Ovary (tissue), 9 donors: ENCODE measurements around the gene CDSN. TPM values are rescaled to one million over a fixed set of nuclear protein-coding genes. Genes with fewer than 3 reads are reported as not detected.
A peak's percentile ranks its signal among the peaks of the same experiment; 100 is the strongest.
"Not testable (repeated sequence)": the region's sequence is repeated elsewhere in the genome, so short reads cannot be mapped to it uniquely, and the experiment has no call there.

Source experiments
- DNase-seq, 5 donors: peaks; one replicate each; pipeline ENCODE4 v3.0.0-alpha.2; 2019 to 2020
- H3K27ac ChIP-seq, 2 donors: fragments of 200-600 bp; one replicate each; pipeline versions ENCODE4 v1.5.1 to v1.8.0; 2019 to 2022
- H3K27me3 ChIP-seq: fragments of 200-600 bp; one replicate; pipeline ENCODE4 v1.8.0; 2022
- H3K36me3 ChIP-seq: fragments of 200-600 bp; sonication (generic); one replicate; pipeline ENCODE4 v1.5.1; 2019
- H3K4me1 ChIP-seq: one replicate; pipeline ENCODE4 v1.8.1; 2013; ENCODE audit warnings: mild to moderate bottlenecking, moderate library complexity; ENCODE audit not compliant: insufficient read depth
- H3K4me3 ChIP-seq: fragments of 200-600 bp; sonication (generic); one replicate; pipeline ENCODE4 v1.5.1; 2017
- H3K9me3 ChIP-seq, 2 donors: fragments of 200-600 bp in 1 of 2; sonication (generic) in 1 of 2; one replicate each; pipeline versions ENCODE4 v1.5.1 to v1.8.1; 2013 to 2019; ENCODE audit warnings: mild to moderate bottlenecking in 1 of 2, moderate library complexity in 1 of 2
- CTCF ChIP-seq, 3 donors: fragments of 450-650 bp in 2 of 3; fragments of 200-600 bp in 1 of 3; IDR thresholded peaks; one replicate each; pipeline versions ENCODE4 v1.5.1 to v1.8.0; 2016 to 2022; ENCODE audit warnings: antibody characterized with exemption in 3 of 3, mild to moderate bottlenecking in 1 of 3
- EP300 ChIP-seq: sonication (generic); formaldehyde crosslinking; IDR thresholded peaks from one replicate; pipeline ENCODE4 v1.6.1; 2017; ENCODE audit warnings: antibody characterized with exemption
- POLR2A ChIP-seq: fragments of 450-650 bp; IDR thresholded peaks from one replicate; pipeline ENCODE4 v1.6.1; 2017; ENCODE audit warnings: antibody characterized with exemption, mild to moderate bottlenecking, moderate library complexity
- WGBS, 3 donors: extraction: QIAGEN DNeasy Blood & Tissue Kit in 1 of 3; methylation state at CpG; one replicate each; pipeline versions ENCODE4 v1.1.5 to v1.1.7; 2013 to 2017; 5-methylcytosine and 5-hydroxymethylcytosine counted together
- intact Hi-C, 4 donors: fragments of 100-400 bp; cut with DNase I; formaldehyde crosslinking; loops; one replicate each; pipeline versions ENCODE4 v1.11.0 to v1.15.1; 2022 to 2023
- polyA plus RNA-seq, 2 donors: library from polyadenylated mRNA; stranded (reverse); fragments of 200-250 nt in 1 of 2; fragments of 350-450 nt in 1 of 2; fragmentation: Illumina TruSeq in 1 of 2; extraction: RNeasy Lipid Tissue Mini Kit (QIAGEN cat#74804) in 1 of 2; gene quantifications; one replicate each; pipeline ENCODE4 v1.2.3, GENCODE V29; 2013 to 2014
- total RNA-seq, 7 donors: library from RNA; depleted of rRNA in 2 of 7; stranded (reverse); fragments of >200 nt in 2 of 7; fragmentation: NEBNext Ultra II Directional in 3 of 7; extraction: Animal tissue kit (Norgen Biotek cat#: 25700) in 3 of 7; gene quantifications; one replicate each; pipeline versions ENCODE4 v1.1.0 to v1.2.4, GENCODE V29; 2016 to 2023
- donor health status: DM: no; HTN: no; CAD: no; lungs with moderate emphysema.
- donor health status: DM: no; HTN: no; CAD: no.
- donor health status: Bipolar disorder and iron deficiency.
- donor health status: DM: yes; HTN: yes; CAD: no.
- donor health status: DM: no; HTN: no; CAD: no.
- donor health status: DM: yes; HTN: yes; CAD: no.

Gene CDSN
- total and polyA plus RNA-seq, 9 donors, result 0.05 to 0.34 TPM; not detected in 7

GRCh38 chr6:31075528-31075927 is 44.7 kb downstream of the CDSN start:
- no peak for DNase-seq
- H3K9me3 ChIP-seq, result no peaks in the 10 kb centered on the region
- intact Hi-C loops, result loop anchor here in 2 of 4 donors (10.0 kb wide), 3 partner anchors 251 to 401 kb away; partner anchors contain the start of genes DHX16 (in 1 of the 2), FLOT1 (in 1 of the 2) and IER3 (in 1 of the 2)
- H3K4me3 ChIP-seq, result no peak overlapping the region
- peaks cover 3% of the 10 kb centered on the region for H3K4me1 ChIP-seq
- no peaks in the 10 kb centered on the region for H3K36me3 ChIP-seq
- WGBS, 3 donors, result 54 to 67% (median 64%) methylated on average over 1 of the region's 1 CpG
- TF ChIP-seq EP300, result no peak
- no peak for TF ChIP-seq CTCF (IDR thresholded peaks at IDR 0.05)
- H3K27ac ChIP-seq, result no peak overlapping the region
- H3K27me3 ChIP-seq, result no peaks in the 10 kb centered on the region

GRCh38 chr6:31074401-31074800 is 45.8 kb downstream of the CDSN start:
- Histone ChIP-seq H3K36me3 (no peaks in the 10 kb centered on the region), H3K27ac (no peak overlapping the region), H3K4me1 (peaks cover under 1% of the 10 kb centered on the region), H3K9me3 (no peaks in the 10 kb centered on the region), H3K4me3 (no peak overlapping the region), H3K27me3 (no peaks in the 10 kb centered on the region)
- DNase-seq, result no peak
- TF ChIP-seq CTCF (IDR thresholded peaks at IDR 0.05) (no peak), POLR2A (no peak), EP300 (no peak)
- intact Hi-C loops, result loop anchor here in 3 of 4 donors (5.0 to 10.0 kb wide), 6 partner anchors 157 to 400 kb away; partner anchors contain the start of genes DHX16 (in 1 of the 3), FLOT1 (in 1 of the 3) and IER3 (in 1 of the 3)
- 80 to 81% (median 81%) methylated on average over 4 of the region's 4 CpGs for WGBS, 3 donors

- no peak overlapping the region for H3K4me3 ChIP-seq
- no peaks in the 10 kb centered on the region for H3K36me3 ChIP-seq
- H3K4me1 ChIP-seq, result no peaks in the 10 kb centered on the region
- WGBS, 3 donors, result 18 to 21% (median 20%) methylated on average over 6 of the region's 6 CpGs
- H3K27me3 ChIP-seq, result no peaks in the 10 kb centered on the region
- H3K9me3 ChIP-seq, result no peaks in the 10 kb centered on the region
- TF ChIP-seq CTCF (IDR thresholded peaks at IDR 0.05), result peak in 2 of 3 donors; percentile 31 to 39
- no peak for TF ChIP-seq EP300
- H3K27ac ChIP-seq, result no peak overlapping the region
- intact Hi-C loops, result loop anchor here in 3 of 4 donors (2.0 to 10.0 kb wide), 7 partner anchors 153 to 396 kb away; partner anchors contain the start of genes DHX16 (in 1 of the 3), FLOT1 (in 1 of the 3) and IER3 (in 1 of the 3)
- DNase-seq, result peak; percentile 46 to 58 (median 49)
Observed at GRCh38 chr6:31070711-31071197, 49.5 kb downstream of the CDSN start.

- 54 to 62% (median 55%) methylated on average over 13 of the region's 13 CpGs for WGBS, 3 donors
- peak; percentile 52 to 72 (median 65) for DNase-seq
- H3K27ac ChIP-seq, result no peak overlapping the region
- H3K9me3 ChIP-seq, result no peaks in the 10 kb centered on the region
- no peaks in the 10 kb centered on the region for H3K27me3 ChIP-seq
- H3K4me3 ChIP-seq, result no peak overlapping the region
- intact Hi-C loops, result loop anchor here in 1 of 4 donors (10.0 kb wide), 1 partner anchor 144 kb away; no protein-coding TSS in a partner anchor
- TF ChIP-seq CTCF (IDR thresholded peaks at IDR 0.05), result peak; percentile 15 to 52 (median 41)
- no peak for TF ChIP-seq POLR2A
- H3K4me1 ChIP-seq, result no peaks in the 10 kb centered on the region
- no peaks in the 10 kb centered on the region for H3K36me3 ChIP-seq
Observed at GRCh38 chr6:31068669-31069340, 51.4 kb downstream of the CDSN start.

DNA sequence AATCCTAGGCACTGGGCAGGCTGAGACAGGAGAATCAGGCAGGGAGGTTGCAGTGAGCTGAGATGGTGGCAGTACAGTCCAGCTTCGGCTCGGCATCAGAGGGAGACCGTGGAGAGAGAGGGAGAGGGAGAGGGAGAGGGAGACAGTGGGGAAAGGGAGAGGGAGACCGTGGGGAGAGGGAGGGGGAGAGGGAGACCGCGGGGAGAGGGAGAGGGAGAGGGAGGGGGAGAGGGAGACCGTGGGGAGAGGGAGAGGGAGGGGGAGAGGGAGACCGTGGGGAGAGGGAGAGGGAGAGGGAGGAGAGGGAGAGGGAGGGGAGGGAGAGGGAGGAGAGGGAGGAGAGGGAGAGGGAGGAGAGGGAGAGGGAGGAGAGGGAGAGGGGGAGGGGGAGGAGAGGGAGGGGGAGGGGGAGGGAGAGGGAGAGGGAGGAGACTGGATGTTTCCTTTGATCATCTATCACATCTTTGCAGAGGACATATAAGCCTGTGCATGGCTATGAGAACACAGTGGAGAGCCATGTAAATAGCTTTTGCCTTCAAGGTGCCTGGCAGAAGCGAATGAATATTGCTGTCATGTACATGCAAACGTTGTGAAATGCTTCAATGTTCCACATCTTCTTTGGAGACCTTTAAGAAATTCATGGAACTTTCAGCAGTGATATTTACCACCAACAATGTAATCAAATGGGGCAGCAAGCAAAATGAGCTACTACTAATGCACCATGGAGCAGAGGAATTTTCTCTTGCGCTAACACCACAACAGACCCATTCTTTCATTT is 52.2 kb downstream of the CDSN start:
- intact Hi-C loops, result loop anchor here in 1 of 4 donors (10.0 kb wide), 1 partner anchor 143 kb away; no protein-coding TSS in a partner anchor

DNA sequence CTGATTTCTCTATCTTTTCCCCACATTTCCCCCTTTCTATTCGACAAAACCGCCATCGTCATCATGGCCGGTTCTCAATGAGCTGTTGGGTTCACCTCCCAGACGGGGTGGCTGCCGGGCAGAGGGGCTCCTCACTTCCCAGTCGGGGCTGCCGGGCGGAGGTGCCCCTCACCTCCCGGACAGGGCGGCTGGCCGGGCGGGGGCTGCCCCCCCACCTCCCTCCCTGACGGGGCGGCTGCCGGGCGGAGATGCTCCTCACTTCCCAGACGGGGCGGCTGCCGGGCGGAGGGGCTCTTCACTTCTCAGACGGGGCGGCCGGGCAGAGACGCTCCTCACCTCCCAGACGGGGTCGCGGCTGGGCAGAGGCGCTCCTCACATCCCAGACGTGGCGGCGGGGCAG is 53.2 kb downstream of the CDSN start:
- H3K4me1 ChIP-seq, DNase-seq, H3K9me3 ChIP-seq, H3K36me3 ChIP-seq, H3K27me3 ChIP-seq, H3K27ac ChIP-seq, H3K4me3 ChIP-seq: not testable (repeated sequence)
- intact Hi-C loops, result loop anchor here in 1 of 4 donors (10.0 kb wide), 1 partner anchor 142 kb away; no protein-coding TSS in a partner anchor
- WGBS, 3 donors, result 88 to 93% (median 92%) methylated on average over 16 to 32 of the region's 32 CpGs

More for the DNA sequence above, 52.2 kb downstream of the CDSN start:
- 54 to 69% (median 66%) methylated on average over 7 of the region's 11 CpGs for WGBS, 3 donors
- H3K4me1 ChIP-seq, H3K4me3 ChIP-seq, H3K27me3 ChIP-seq, H3K36me3 ChIP-seq, H3K27ac ChIP-seq, DNase-seq, H3K9me3 ChIP-seq: not testable (repeated sequence)
